NCI-H2196 treated with DMSO at 0.1 percent for 48 hours (cell line): Measurements from ENCODE around the gene KRT7.
"Not testable (repeated sequence)": the region's sequence is repeated elsewhere in the genome, so short reads cannot be mapped to it uniquely, and the experiment has no call there.

ENCODE experiments used
- DNase-seq: peaks from one replicate; lab custom pipeline; 2025; ENCODE audit not compliant: unreplicated experiment; lab: John Stamatoyannopoulos, UW

KRT7 gene

DNA sequence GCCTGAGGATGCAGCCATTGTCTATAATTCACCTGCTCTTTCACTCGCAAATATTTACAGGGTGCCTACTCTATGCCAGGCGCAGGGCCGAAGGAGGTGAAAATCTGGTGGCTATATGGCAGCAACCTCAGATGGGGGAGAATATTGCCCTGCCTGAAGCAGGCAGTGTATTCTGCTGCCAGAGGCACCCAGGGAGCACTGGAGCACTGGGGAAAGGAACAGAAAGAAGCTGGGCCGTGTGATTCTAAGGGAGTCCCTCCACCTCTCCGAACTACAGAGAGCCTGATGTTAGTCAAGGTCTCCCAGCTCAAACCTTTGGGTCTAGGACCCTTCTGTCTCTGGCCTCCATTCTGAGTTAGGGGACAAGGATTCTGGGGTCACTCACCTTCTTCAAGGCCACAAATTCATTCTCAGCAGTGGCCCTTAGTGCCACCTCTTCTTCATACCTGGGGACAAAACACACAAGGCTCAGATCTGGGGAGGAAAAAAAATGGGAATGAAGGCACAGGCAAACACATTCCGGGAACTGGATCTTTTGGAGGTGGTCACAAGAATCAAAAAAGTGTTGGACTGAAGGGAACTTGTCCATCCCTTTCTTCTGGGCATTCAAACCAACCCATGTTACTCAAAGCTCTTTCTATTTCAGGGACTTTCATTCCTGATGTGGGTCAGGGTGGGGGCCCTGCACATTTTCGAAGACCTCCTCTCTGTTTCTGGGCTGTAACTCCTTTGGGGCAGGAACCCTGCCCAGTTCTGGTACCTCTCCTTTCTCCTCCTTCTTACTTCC, 22.1 kb downstream of the KRT7 start:
- no peak for DNase-seq

DNA sequence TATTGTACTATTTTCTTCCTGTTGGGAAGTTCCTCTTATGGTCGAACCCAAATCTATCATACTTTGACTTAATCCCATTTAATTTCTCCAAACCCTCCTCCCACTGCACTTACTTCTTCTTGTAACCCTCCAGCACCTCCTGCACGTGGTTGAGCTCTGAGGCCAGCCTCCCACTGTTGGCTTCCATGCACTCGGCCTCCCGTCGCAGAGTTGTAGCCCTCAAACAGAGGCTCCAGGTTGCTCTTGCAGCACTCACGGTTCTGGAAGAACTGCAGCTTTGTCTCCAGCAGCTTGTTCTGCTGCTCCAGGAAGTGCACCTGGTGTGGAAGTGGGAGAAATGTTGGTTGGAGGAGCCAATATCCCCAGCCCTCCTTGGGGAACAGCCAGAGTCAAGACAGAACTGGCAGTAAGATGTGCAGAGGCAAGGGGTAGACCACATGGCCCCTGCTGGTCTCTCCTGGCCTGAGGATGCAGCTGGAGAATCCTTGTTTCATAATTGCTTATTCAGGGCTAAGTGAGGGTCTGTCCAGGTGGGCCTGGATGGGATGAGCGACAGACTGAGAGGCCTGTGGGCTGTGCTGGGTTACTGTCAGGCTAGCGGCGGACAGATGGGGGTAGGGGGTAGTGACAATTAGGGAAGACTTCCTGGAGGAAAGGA, 23.0 kb downstream of the KRT7 start:
- no peak for DNase-seq

DNA sequence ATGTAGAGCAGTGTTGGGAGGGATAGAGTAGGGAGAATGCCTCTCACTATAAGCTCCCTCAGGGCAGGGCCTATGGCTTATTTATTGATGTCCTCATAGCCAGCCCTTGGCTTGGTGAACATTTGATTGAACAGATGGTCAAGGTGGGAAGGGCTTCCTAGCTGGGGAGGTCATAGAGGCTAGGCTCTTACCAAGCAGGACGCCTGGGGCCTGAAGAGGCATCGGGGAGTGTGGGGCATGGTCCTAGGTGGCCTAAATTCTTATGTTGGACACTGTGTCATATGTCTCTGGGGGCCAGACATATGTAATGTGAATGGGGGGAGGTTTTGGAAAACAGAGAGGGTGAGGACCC, 23.5 kb downstream of the KRT7 start:
- no peak for DNase-seq

DNA sequence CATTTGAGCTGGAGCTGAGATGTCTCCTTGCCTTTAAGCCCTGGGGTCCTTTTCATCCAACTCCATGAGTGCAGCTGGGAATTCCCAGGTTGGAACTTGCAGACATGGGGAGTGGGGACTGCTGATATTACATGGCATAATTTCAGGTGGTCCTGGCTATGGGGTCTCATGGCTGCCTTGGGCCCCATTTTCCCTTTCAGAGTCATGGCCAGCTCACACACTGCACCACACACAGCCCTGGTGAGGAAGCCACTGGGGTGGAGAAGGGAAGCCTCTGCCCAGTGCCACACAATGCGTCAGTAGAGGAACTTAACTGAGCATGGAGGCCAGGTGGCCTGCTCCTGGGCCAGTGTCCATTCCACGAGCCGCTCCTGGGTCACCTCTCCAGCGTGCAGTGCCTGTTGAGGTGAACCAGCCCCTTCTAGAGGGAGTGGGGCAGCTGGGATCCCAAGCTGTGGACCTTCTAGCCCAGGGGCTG, 24.1 kb downstream of the KRT7 start:
- DNase-seq = no peak

DNA sequence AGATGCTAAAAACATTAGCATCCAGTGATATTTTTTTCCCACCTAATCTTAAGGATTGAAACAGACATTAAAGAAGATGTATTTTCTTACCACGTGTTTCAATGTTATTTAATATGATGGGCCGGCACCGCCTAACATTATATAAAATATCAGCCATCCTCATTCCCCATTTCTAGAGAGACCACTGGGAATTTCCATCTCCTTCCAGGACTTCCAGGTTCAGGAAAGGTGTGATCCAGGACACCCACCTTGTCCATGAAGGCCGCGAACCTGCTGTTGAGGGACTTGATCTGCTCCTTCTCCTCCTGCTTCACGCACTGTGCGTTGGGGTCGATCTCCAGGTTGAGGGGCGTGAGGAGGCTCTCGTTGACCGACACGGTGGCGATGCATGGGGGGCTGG, 24.9 kb downstream of the KRT7 start:
- DNase-seq = not testable (repeated sequence)

DNA sequence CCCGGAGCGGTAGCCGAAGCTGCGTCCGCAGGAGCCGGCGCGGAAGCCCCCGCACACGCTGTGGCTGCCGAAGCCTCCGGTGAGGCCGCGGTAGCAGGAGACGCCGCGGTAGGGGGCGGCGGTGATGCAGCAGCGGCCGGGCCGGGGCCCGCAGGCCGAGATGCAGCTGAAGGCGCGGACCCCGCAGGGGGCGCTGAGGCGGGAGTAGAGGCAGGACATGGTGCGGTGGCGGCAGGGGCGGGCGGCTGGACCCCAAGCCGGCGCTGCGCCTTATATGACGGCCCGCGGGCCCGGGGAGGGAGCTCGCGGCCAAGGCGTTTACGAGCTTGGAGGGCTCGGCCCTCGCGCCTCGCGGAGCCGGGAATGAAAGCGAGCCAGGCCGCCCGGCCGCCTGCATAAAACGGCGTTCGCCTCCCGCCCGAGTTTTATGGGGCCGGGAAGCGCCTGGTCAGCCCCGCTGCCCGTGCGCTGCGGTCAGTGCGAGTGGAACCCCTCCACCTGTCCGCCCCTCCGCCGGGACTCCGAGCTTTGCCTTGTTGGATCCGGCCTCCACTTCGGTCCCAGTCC, 25.4 kb downstream of the KRT7 start:
- no peak for DNase-seq

DNA sequence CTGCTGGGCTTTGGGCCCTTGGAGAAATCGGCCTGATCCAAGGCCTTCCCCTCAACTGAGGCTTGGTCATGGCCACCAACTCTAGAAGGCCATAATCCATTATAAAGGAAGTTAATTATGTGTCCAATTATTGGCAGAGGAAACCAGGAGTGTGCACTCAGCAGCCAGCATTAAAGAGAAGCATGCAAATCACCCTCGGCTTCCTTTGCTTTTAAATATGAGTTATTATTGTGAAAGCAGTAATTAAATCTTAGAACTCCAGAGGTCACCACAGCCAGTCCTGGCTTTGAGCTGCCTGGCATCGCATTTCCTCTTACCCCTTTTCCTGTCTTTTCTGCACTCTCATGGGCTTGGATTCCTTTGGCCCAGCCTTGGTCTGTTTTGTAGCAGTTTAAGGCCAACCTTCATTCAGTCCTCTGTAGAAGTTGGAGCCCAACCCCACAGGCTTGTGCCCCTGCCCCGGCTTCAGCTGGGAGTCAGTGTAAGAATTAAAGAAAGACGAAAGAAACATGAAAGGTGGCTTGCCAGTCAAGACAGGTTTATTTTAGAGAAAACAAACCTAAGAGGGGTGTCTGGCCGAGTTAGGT, 26.7 kb downstream of the KRT7 start:
- DNase-seq = no peak

DNA sequence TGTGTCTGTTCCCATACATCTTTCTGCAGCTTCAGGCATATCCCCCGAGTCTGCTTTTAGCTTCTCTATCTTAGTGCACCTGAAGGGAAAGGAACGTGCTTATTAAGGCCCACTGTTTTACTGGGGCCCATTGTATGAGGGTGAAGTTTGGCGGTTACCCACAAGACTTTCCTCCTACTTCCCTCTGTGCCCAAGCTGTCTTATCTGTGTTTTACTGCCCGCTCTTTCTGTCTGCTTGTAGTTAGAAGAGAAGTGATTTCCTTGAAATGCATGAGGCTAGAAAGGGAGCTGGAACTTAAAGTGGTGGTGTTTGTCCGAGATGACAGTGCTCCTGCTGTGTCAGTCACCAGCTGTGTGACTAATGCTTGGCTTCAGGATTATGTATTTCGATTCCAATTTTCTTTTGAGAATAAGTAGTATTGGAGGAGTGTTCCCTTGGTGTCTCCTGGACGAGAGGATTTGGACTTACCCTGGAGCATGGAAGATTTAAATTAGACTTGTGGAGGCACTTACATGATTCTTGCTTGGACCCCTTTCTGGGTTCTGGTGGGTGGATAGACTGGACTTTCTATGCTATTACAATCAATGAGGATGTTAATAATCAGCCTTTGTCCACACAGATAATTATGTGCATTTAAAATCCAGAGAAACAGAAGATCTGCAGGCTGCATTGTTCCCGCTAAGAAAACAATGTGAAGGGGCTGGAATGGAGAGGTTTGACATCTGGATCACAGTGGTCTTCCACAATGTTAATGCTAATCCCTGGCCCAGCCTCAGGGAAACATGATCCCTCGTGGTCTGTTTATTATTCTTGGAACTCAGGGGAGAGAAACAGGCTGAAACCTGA, 27.5 kb downstream of the KRT7 start:
- no peak for DNase-seq

DNA sequence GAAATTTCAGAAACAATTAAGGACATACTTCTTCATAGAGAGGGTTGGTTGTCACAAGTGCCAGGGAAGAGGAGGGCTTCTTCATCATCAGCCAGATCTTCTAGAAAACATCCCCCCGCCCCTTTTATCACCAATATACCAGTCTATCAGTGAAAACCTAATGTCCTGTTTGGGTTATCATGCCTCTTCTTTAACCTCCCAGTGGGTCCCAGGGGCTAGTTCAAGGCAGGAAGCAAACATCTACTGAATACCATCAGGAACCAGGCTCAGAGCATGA, 28.1 kb downstream of the KRT7 start:
- DNase-seq = no peak

DNA sequence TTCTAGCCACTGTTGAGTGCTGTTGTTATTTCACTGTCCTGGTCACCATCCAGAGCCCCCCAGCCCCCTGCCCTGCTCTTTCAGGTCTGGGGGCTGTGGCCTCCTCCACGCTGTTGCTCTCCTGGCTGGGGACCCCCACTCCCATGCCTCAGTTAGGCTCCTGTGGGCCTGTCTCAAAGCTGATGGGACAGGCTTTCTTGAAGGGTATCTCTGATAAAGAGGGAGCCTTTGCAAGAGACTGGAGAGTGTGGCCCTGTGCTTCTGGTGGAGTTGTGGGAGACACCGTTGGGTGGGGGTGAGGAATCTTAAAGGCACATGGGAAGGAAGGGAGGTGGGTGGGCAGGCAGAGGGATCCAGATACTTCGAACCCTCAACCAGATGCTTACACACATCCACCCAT, 29.2 kb downstream of the KRT7 start:
- no peak for DNase-seq

DNA sequence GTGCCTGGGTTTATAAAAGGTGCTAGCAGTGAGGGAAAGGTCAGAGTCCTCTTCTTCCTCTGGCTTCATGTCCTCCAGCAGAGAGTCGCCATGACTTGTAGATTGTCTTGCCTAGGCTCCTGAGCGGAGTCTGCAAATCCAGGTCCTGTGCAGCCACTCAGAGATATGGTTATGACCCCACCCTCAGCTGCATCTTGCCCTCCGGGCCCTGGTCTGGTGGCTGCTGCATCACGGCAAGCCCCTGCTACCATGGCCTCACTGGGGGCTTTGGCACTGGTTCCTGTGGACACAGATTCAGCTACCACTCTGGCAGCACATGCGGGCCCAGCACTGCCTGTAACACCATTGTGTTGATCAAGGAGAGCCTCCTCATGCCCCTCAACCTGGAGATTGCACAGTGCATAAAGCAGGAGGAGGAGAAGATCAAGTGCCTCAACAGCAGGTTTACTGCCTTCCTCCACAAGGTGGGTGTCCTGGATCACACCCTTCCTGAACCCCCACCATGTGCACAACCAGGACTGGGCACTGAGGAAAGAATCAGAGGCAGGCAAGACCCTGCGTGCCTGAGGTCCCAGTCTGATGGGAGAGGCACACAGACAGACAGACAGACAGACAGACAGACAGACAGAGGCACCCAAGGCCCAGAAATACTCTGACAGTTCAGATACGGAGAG, 30.9 kb downstream of the KRT7 start:
- no peak for DNase-seq

DNA sequence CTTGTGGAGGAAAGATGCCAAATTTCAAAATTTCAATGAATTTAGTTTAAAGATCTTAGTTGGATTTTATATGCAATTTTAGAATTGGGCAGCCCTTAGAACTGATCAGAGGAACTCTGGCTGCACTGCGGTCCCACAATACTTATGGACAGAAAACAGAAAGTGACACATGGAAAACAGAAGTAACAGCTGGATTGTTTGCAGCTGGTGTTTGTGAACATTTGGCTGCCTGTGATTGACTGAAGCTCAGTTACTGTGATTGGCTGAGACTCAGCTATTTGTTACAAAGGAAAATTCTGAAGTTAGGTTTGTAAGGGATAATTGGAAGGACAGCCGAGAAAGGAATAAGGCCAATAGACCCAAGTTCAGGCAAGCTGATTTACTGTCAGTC, 31.4 kb downstream of the KRT7 start:
- no peak for DNase-seq

DNA sequence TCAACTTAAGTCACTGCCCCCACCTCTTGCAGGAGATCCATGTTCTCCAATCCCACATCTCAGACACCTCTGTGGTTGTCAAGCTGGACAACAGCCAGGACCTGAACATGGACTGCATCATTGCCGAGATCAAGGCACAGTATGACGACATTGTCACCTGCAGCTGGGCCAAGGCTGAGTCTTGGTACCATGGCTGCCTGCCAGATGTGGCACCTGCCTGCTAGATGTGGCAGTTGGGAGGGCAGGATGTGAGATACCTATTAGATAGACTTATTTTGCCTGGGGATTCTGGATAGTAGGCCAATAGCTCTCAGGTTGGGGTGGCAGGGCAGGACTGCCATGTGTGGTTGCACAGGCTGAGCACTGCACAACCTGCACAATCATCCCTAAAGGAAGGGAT, 33.5 kb downstream of the KRT7 start:
- no peak for DNase-seq

DNA sequence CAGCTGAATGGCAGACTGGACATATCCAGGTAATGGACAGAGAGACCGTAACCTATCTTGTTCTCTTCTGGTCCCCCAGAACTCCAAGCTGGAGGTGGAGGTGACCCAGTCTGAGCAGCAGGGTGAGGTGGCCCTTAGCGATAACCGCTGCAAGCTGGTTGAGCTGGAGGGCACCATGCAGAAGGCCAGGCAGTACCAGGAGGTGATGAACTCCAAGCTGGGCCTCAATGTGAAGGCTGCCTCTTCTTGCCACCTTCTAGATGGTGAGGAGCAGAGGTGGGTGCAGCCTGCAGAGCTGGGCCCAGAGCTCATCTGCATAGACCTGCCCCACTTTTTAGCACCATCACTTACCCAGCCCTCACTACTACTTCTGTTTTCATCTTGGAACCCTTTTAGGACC, 34.2 kb downstream of the KRT7 start:
- no peak for DNase-seq

DNA sequence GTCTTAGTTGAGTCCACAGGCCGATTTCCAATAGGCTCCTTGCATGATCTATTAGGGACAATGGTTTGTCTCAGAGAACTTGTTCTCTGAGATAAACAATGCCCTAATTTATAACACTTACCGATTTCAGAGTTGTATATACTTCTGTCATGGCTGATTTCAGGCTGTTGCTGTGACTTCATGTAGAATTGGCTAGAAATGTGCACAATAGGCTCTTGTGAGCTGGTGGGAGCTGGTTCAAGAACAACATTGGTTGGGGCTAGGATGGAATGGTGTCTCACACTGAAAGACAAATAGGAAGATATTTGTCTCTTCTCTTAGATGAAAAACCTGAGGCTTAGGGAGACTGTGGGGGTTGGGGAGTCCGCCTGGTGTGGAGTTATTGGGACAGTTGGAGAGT, 34.7 kb downstream of the KRT7 start:
- DNase-seq = no peak

DNA sequence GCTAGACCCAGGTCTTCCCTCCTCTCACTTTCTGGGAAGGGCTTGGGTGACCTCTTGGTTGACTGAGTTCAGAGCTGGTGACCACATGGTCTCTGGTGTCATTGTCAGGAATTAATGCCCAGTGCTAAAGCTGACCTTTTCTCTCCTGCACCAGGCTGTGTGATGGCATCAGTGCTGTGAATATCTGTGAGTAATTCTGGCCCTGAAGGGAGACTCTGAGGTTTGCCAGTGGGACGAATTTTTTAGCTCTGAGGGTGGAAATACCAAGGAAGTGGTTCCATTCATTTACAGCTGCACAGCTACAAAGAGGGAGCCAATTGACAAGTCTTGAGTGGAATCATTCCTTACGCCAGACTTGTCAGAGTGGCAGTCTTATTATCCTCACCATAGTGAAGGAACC, 35.2 kb downstream of the KRT7 start:
- no peak for DNase-seq

DNA sequence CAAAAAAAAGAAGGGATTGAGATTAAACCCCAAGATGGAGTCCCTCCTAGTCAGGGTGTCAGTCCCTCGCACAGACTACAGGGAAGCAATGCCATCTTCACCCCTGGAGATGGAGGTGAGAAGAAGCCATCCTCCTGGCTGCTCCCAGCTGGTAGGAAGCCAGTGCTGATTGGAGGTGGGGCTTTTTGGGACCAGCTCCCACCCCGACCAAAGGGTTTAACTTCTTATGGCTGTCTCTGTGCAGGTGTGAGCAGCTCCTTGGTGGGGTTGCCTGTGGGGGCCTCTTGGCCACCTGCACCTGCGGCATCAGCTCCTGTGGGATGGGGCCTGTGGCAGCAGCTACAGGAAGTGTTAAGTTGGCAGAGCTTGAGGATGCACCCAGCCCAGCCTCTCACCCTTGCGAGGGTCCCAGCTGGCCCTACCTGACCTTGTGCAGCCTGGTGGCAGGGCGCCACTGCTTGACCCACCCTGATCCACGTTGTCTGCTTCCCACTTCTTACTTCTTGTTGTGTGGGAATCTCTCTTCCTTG, 37.6 kb downstream of the KRT7 start:
- DNase-seq = no peak

DNA sequence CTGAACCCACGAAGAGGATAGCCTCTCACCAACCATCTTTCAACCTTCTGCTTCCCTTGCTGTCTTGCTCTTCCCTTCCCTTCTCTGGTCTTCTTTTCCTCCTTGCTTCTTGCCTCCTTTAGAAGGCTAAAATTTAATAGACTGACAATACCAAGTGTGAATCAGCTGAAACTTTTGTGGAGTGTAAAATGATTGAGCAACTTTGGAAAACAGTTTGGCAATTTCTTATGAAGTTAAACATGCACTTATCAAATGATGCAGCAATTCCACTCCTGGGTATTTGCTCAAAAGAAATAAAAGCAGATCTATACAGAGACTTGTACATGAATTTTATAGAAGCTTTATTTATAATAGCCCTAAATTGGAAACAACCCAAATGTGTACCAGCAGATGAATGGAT, 38.1 kb downstream of the KRT7 start:
- DNase-seq = no peak

DNA sequence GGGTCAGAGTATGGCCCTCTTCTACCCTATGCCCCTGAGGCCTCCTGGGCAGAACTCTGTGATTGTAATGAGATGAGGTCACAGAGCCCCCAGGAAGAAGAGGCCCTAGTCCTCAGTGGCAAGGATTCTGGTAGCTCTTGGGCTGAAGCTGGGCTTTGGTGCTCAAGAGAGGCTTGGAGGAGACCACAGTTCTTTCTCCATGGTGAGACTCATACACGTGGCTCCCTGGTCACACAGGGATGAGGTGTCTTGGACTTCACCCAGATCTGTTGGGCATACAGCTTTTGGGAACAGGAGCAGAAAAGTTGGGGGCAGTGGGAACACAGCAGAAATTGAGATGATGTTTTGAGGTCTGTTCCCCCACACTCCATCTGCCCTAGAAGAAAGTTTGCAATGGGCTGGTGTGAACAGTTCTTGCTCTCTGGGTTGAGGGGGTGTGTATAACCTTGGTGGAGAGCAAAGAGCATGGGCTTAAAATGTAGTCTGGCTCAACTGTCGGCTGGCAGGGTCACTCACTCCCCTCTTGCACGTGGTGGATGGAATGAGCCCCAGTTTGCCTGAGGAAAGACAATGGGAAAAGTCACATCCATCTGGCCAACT, 41.6 kb downstream of the KRT7 start, which contains the start of gene KRT86:
TSS of gene KRT86 (plus strand) at position 125 of the 600 bp plus-strand sequence. CDS start 27,272 bp downstream, outside the sequence.
- no peak for DNase-seq

DNA sequence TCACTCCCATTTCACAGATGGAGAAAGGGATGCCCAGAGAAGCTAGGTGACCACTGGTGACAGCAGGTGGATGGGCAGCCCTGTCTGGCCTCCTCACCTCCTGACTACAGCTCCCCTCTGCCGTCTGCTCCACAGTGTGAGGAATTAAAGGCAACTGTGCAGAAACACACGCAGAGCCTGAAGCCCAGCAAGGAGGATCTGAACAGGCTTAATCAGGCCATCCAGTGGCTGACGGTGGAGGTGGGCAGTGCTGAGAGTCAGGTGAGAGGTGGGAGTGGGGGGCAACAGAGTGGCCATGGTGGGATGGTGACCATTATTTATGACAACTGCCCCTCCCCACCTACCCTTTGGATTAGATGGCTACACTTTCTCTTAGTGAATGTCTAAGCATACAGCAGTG, 42.6 kb downstream of the KRT7 start:
- no peak for DNase-seq
